Brain microvascular endothelial cell (primary cell): ENCODE data around the gene SOS1.

Experiments used
- DNase-seq: peaks from one replicate; pipeline ENCODE4 v3.0.0-alpha.2; 2020
- H3K27ac ChIP-seq: fragments of 250-450 bp; sonication (Bioruptor Pico); 2 replicates; pipeline ENCODE4 v1.5.1; 2020; ENCODE audit warnings: mild to moderate bottlenecking, moderate library complexity
- H3K27me3 ChIP-seq: fragments of 250-450 bp; sonication (Bioruptor Pico); replicated peaks from 2 replicates; pipeline ENCODE4 v1.5.1; 2020; ENCODE audit warnings: mild to moderate bottlenecking
- H3K36me3 ChIP-seq: fragments of 250-450 bp; sonication (Bioruptor Pico); replicated peaks from 2 replicates; pipeline ENCODE4 v1.5.1; 2020; ENCODE audit warnings: mild to moderate bottlenecking
- H3K4me3 ChIP-seq: 2 replicates; pipeline ENCODE4 v1.5.1; 2011; ENCODE audit warnings: low read depth, mild to moderate bottlenecking, control low read depth, low read length, moderate library complexity
- in situ Hi-C: cut with HindIII; loops from 2 replicates; pipeline ENCODE4 v1.10.0; 2017; ENCODE audit warnings: low sequenced_read_pairs, low pct_ligation_motif_present
- TF ChIP-seq, protein P1 (sequence below): IDR thresholded peaks from 2 replicates; pipeline ENCODE4 v1.5.1; 2011; ENCODE audit warnings: low read depth, mild to moderate bottlenecking, moderate library complexity, low read length, control low read depth, inconsistent platforms; ENCODE audit errors: missing control alignments

SOS1 gene

DNA sequence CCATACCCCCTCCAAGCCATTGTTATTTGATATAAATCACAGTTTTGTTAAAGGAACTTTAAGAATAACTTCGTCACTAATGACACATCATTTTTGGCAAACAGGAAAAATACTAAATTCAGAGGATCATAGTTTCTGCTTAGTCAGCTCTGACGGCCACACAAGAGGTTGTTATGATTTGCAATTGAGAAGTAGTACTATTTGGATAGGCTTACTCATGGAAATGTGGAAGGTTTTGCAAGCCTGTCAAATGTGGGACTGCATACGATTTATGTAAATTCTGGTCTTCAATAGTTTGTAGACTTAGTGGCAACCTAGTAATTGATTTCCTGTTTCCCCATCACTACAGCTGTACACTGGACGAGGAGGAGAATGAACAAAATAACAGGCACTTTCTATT, 123.1 kb downstream of the SOS1 start:
- Histone ChIP-seq H3K27ac (peak overlapping the region; percentile 3), H3K36me3 (peaks cover 18% of the 10 kb centered on the region), H3K27me3 (no peaks in the 10 kb centered on the region), H3K4me3 (no peak overlapping the region)
- in situ Hi-C loops, result no loop called here
- TF ChIP-seq, protein P1, sequence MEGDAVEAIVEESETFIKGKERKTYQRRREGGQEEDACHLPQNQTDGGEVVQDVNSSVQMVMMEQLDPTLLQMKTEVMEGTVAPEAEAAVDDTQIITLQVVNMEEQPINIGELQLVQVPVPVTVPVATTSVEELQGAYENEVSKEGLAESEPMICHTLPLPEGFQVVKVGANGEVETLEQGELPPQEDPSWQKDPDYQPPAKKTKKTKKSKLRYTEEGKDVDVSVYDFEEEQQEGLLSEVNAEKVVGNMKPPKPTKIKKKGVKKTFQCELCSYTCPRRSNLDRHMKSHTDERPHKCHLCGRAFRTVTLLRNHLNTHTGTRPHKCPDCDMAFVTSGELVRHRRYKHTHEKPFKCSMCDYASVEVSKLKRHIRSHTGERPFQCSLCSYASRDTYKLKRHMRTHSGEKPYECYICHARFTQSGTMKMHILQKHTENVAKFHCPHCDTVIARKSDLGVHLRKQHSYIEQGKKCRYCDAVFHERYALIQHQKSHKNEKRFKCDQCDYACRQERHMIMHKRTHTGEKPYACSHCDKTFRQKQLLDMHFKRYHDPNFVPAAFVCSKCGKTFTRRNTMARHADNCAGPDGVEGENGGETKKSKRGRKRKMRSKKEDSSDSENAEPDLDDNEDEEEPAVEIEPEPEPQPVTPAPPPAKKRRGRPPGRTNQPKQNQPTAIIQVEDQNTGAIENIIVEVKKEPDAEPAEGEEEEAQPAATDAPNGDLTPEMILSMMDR, result no peak
- peak; percentile 89 for DNase-seq

DNA sequence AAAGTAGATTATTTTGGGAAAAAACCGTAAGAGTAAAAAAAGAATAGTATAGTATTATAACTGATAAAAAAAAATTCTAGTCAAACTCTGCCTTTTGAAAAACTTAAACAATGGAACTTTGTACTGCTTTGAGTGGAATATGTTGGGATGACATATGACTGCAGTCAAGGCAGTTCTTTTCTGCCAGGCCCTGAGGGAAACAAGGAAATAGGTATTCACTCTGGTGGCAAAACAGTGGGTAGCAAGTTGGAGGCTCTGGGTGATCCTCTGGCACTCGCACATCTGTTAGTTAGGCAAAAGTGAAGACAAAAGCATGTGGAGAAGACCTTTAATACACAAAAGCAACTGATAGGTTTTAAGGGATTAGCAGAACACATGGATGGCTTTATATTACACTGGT, 129.0 kb downstream of the SOS1 start:
- no peak overlapping the region for H3K4me3 ChIP-seq
- no peaks in the 10 kb centered on the region for H3K27me3 ChIP-seq
- H3K27ac ChIP-seq, result no peak overlapping the region
- DNase-seq, result no peak
- TF ChIP-seq, protein P1, result no peak
- in situ Hi-C loops, result no loop called here
- H3K36me3 ChIP-seq, result peaks cover 8% of the 10 kb centered on the region

DNA sequence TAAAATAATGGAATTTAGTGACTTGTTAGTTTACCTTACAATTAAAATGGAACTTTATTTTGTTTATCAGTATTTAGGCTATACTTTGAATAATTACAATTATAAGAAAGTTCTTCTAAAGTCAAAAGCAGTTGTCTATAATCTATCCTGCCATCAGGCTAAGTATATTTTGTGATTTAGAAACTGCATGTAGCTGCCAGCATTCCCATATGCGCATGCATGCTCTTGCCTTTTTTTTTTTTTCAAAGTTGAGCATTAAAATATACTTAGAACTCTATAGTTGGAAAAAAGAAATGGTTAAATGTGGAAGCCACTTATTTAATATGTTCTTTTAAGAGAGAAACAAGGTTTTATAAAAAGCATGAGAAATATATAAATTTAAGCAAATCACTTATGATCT, 132.1 kb downstream of the SOS1 start:
- in situ Hi-C loops, result no loop called here
- DNase-seq, result no peak
- Histone ChIP-seq H3K27me3 (no peaks in the 10 kb centered on the region), H3K36me3 (peaks cover 11% of the 10 kb centered on the region), H3K27ac (no peak overlapping the region), H3K4me3 (no peak overlapping the region)
- TF ChIP-seq, protein P1, result no peak

DNA sequence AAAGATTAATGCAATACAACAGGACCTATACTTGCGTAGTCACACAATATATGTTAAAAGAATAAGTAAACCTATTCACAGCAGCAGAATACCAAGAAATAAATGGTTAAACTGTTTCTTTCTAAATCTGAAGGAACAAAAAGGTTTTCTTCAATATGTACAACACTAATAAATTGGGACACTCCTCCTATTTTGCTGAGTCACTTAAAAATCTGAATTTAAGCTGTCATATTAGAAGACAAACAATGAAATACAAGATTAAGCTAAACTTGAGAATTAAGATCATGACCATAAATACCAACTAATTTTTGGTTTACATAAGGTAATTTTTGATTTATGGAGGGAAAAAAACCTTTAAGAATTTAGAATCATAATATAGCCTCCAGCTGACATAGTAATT, 138.4 kb downstream of the SOS1 start:
- H3K4me3 ChIP-seq, result no peak overlapping the region
- DNase-seq, result no peak
- TF ChIP-seq, protein P1, result no peak
- no peaks in the 10 kb centered on the region for H3K27me3 ChIP-seq
- in situ Hi-C loops, result no loop called here
- no peak overlapping the region for H3K27ac ChIP-seq
- peaks cover 9% of the 10 kb centered on the region for H3K36me3 ChIP-seq

DNA sequence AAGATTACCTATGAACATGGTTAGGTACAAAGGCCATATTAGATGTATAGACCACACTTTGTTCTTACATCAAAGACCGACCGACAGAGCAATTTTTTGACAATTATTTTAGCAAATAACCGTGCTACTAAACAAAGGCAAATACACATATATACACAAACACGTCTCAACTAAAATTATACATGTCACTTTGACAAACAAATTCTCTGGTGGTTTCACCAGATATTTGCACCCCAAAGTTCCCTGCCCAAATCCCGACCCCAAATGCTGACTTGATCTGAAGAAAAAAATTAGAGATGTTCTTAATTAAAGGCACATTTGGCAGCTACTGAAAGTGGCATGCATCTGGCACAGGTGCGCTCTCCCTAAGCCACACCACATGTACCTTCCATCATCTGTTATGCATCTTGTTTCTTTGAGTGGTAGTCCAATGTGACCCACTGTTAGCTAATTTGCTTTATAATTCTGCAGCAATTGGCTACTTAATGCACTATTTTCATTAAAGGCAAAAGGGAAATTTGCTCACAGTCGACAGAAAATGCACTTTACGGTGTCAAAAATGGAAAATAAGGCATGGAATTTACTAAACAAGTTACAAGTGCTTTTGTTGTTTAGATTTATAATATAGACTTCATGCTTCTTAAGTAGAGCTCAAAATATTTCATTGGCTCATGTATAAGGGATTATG, 139.0 kb downstream of the SOS1 start:
- TF ChIP-seq, protein P1, result no peak
- Histone ChIP-seq H3K36me3 (peaks cover 9% of the 10 kb centered on the region), H3K4me3 (no peak overlapping the region), H3K27ac (no peak overlapping the region), H3K27me3 (no peaks in the 10 kb centered on the region)
- DNase-seq, result no peak
- in situ Hi-C loops, result no loop called here
